HCT116 (cell line): ENCODE data around the gene CFAP119. TPM values are rescaled to one million over a fixed set of nuclear protein-coding genes. Genes with fewer than 3 reads are reported as not detected.

ENCODE experiments used
- ATAC-seq: fragments of 200-7000 bp; cut with Tn5 transposase; 2 replicates; pipeline ENCODE4 v1.9.1; 2020; ENCODE audit warnings: mild to moderate bottlenecking, moderate library complexity
- BruUV-seq: library from RNA; stranded (reverse); fragments of 400-500 nt; replicated peaks from 2 replicates; lab custom pipeline; 2021; lab: Mats Ljungman, UMichigan
- CTCF ChIA-PET: fragments of 300-600 bp; sonication (Branson Sonifier 250); formaldehyde crosslinking; loops from one replicate; lab custom pipeline; 2021; ENCODE audit warnings: antibody characterized with exemption; lab: Charles Lee
- POLR2A ChIA-PET: fragments of 300-600, 350-600 bp; sonication (Branson Sonifier 250); formaldehyde crosslinking; loops from one replicate; lab custom pipeline; 2021; ENCODE audit warnings: antibody characterized with exemption; lab: Charles Lee
- RAD21 ChIA-PET, 2 experiments: fragments of 300-600 bp; sonication (Branson Sonifier 250); formaldehyde crosslinking; loops; one replicate each; lab custom pipeline; 2023; ENCODE audit warnings: low total read pairs in 2 of 2; ENCODE audit not compliant: uncharacterized antibody in 2 of 2, unreplicated experiment in 2 of 2, low non-redundant PET in 1 of 2; lab: Charles Lee
- DNase-seq: peaks from one replicate; pipeline ENCODE4 v3.0.0-alpha.2; 2010; ENCODE audit warnings: low read depth, low spot score
- H2AFZ ChIP-seq: fragments of 200-600 bp; shearing (Covaris generic), sonication (generic); 2 replicates; pipeline ENCODE4 v1.6.1; 2017; ENCODE audit warnings: low read depth, mixed run types, mixed read lengths, antibody characterized with exemption, low read length; ENCODE audit not compliant: poor library complexity, severe bottlenecking
- H3K27ac ChIP-seq: 2 replicates; pipeline ENCODE4 v1.5.1; 2012; ENCODE audit warnings: low read depth, low read length
- H3K27me3 ChIP-seq: fragments of 200-600 bp; sonication (generic); 2 replicates; pipeline ENCODE4 v1.6.1; 2016; ENCODE audit warnings: mixed run types, low read length, mixed read lengths; ENCODE audit not compliant: insufficient read depth
- H3K36me3 ChIP-seq, 2 experiments: fragments of 200-500 bp in 1 of 2; fragments of 200-600 bp in 1 of 2; sonication (Bioruptor generic) in 1 of 2; sonication (generic) in 1 of 2; 2 replicates each; pipeline versions ENCODE4 v1.5.1 to v1.6.1; 2014 to 2016; ENCODE audit warnings: low read length in 2 of 2, inconsistent platforms in 1 of 2, mixed read lengths in 1 of 2, mixed run types in 1 of 2; ENCODE audit not compliant: insufficient read depth in 2 of 2, control insufficient read depth in 1 of 2
- H3K4me1 ChIP-seq, 2 experiments: fragments of 200-600 bp in 1 of 2; sonication (generic) in 1 of 2; 2 replicates each; pipeline versions ENCODE4 v1.5.1 to v1.6.1; 2012 to 2017; ENCODE audit warnings: low read length in 2 of 2, inconsistent platforms in 1 of 2, mild to moderate bottlenecking in 1 of 2, mixed read lengths in 1 of 2, mixed run types in 1 of 2, moderate library complexity in 1 of 2; ENCODE audit not compliant: insufficient read depth in 2 of 2, control insufficient read depth in 1 of 2
- H3K4me2 ChIP-seq: fragments of 200-600 bp; sonication (generic); 2 replicates; pipeline ENCODE4 v1.6.1; 2017; ENCODE audit warnings: mixed run types, low read length, mixed read lengths
- H3K4me3 ChIP-seq, 2 experiments: fragments of 200-600 bp in 1 of 2; sonication (generic) in 1 of 2; replicated peaks in 1 of 2; 2 replicates each; pipeline ENCODE4 v1.5.1; 2011 to 2016; ENCODE audit warnings: low read length in 2 of 2, control low read depth in 1 of 2, low read depth in 1 of 2, mild to moderate bottlenecking in 1 of 2, mixed read lengths in 1 of 2, mixed run types in 1 of 2
- H3K79me2 ChIP-seq: fragments of 200-600 bp; sonication (generic); 2 replicates; pipeline ENCODE4 v1.6.1; 2017; ENCODE audit warnings: mild to moderate bottlenecking, mixed run types, low read length, moderate library complexity, mixed read lengths; ENCODE audit not compliant: insufficient read depth
- H3K9ac ChIP-seq: fragments of 200-600 bp; sonication (generic); 2 replicates; pipeline ENCODE4 v1.6.1; 2016; ENCODE audit warnings: low read length, mixed read lengths
- H3K9me2 ChIP-seq: fragments of 200-600 bp; sonication (generic), shearing (Covaris generic); 2 replicates; pipeline ENCODE4 v1.6.1; 2017; ENCODE audit warnings: mixed run types, mild to moderate bottlenecking, moderate library complexity; ENCODE audit not compliant: insufficient read depth
- H3K9me3 ChIP-seq, 2 experiments: fragments of 200-500 bp in 1 of 2; fragments of 200-600 bp in 1 of 2; sonication (Bioruptor generic) in 1 of 2; sonication (generic) in 1 of 2; 2 replicates each; pipeline ENCODE4 v1.6.1; 2014 to 2017; ENCODE audit warnings: low read length in 2 of 2, mixed read lengths in 2 of 2, inconsistent platforms in 1 of 2, low read depth in 1 of 2, mild to moderate bottlenecking in 1 of 2, mixed run types in 1 of 2, moderate library complexity in 1 of 2; ENCODE audit not compliant: control insufficient read depth in 1 of 2, insufficient read depth in 1 of 2
- H4K20me1 ChIP-seq: fragments of 200-600 bp; sonication (generic), shearing (Covaris generic); 2 replicates; pipeline ENCODE4 v1.6.1; 2017; ENCODE audit warnings: mixed run types, mild to moderate bottlenecking, moderate library complexity; ENCODE audit not compliant: insufficient read depth
- CBX3 ChIP-seq: IDR thresholded peaks from 2 replicates; pipeline ENCODE4 v1.6.1; 2012; ENCODE audit warnings: low read depth
- CEBPB ChIP-seq: IDR thresholded peaks from 2 replicates; pipeline ENCODE4 v1.6.1; 2012; ENCODE audit warnings: low read depth
- EGR1 ChIP-seq: IDR thresholded peaks from 2 replicates; pipeline ENCODE4 v1.6.1; 2012; ENCODE audit warnings: low read depth
- ELF1 ChIP-seq: IDR thresholded peaks from 2 replicates; pipeline ENCODE4 v1.6.1; 2012; ENCODE audit warnings: low read depth, borderline replicate concordance
- EZH2 ChIP-seq: fragments of 200-600 bp; sonication (generic); IDR thresholded peaks from 2 replicates; pipeline ENCODE4 v1.6.1; 2017; ENCODE audit warnings: antibody characterized with exemption, mixed run types
- EZH2phosphoT487 ChIP-seq: fragments of 200-600 bp; IDR thresholded peaks from 2 replicates; pipeline ENCODE4 v1.6.1; 2018; ENCODE audit warnings: antibody characterized with exemption, borderline replicate concordance
- FOSL1 ChIP-seq: IDR thresholded peaks from 2 replicates; pipeline ENCODE4 v1.6.1; 2012; ENCODE audit warnings: low read depth
- POLR2A ChIP-seq: IDR thresholded peaks from 2 replicates; pipeline ENCODE4 v1.7.0; 2011; ENCODE audit warnings: borderline replicate concordance; ENCODE audit not compliant: insufficient read depth, insufficient read length; ENCODE audit errors: extremely low read depth
- POLR2AphosphoS5 ChIP-seq: IDR thresholded peaks from 2 replicates; pipeline ENCODE4 v1.6.1; 2011; ENCODE audit warnings: mild to moderate bottlenecking, low read depth, low read length, moderate library complexity
- RAD21 ChIP-seq: IDR thresholded peaks from 2 replicates; pipeline ENCODE4 v1.6.1; 2012; ENCODE audit warnings: low read depth, mild to moderate bottlenecking
- SP1 ChIP-seq: IDR thresholded peaks from 2 replicates; pipeline ENCODE4 v1.6.1; 2012; ENCODE audit warnings: low read depth
- SRF ChIP-seq: IDR thresholded peaks from 2 replicates; pipeline ENCODE4 v1.6.1; 2012; ENCODE audit warnings: low read depth
- TCF7L2 ChIP-seq: IDR thresholded peaks from 2 replicates; pipeline ENCODE4 v1.7.0; 2011; ENCODE audit warnings: borderline replicate concordance, inconsistent platforms; ENCODE audit not compliant: insufficient read depth, insufficient read length; ENCODE audit errors: extremely low read depth
- intact Hi-C: fragments of 100-400 bp; cut with micrococcal nuclease; formaldehyde crosslinking; loops from 2 replicates; pipeline ENCODE4 v1.10.0; 2022
- total RNA-seq: library from RNA; stranded (reverse); gene quantifications from one replicate; pipeline ENCODE4 v1.2.1, GENCODE V29; 2021; ENCODE audit not compliant: unreplicated experiment
- TF ChIP-seq, protein P1 (sequence below), 3 experiments: fragments of 200-600 bp in 1 of 3; sonication (generic) in 1 of 3; IDR thresholded peaks in 2 of 3; conservative IDR thresholded peaks in 1 of 3; 2 replicates each; pipeline ENCODE4 v1.5.1; 2012 to 2017; ENCODE audit warnings: low read depth in 2 of 3, low read length in 2 of 3, antibody characterized with exemption in 1 of 3, borderline replicate concordance in 1 of 3, control low read depth in 1 of 3, mild to moderate bottlenecking in 1 of 3, mixed read lengths in 1 of 3, mixed run types in 1 of 3, moderate library complexity in 1 of 3; ENCODE audit not compliant: insufficient read depth in 1 of 3
- TF ChIP-seq, protein P2 (sequence below): IDR thresholded peaks from 2 replicates; pipeline ENCODE4 v1.6.1; 2012
- TF ChIP-seq, protein P3 (sequence below): IDR thresholded peaks from 2 replicates; pipeline ENCODE4 v1.6.1; 2011; ENCODE audit warnings: mild to moderate bottlenecking, low read length, moderate library complexity; ENCODE audit not compliant: insufficient replicate concordance; ENCODE audit errors: extremely low read depth
- TF ChIP-seq, protein P4 (sequence below): IDR thresholded peaks from 2 replicates; pipeline ENCODE4 v1.6.1; 2012

CFAP119 gene
- total RNA-seq, 1 experiment from 2014 or later: 12.6 TPM

DNA sequence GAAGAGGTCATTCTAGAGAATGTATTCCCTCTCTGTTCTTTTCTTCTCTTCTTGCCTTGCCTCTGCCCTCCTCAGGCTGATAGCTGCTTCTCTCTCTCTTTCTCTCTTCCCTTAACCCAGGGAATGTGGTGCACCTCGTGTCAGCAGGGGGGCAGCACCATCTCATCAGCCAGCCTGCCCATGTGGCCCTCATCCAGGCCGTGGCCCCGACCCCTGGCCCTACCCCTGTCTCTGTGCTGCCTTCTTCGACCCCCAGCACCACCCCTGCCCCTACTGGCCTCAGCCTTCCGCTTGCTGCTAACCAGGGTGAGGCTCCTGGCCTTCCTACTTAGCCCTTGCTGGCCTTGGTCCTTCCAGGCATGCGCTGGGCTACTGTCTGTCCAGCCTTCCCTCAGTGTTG, 39.4 kb downstream of the CFAP119 start:
- Histone ChIP-seq H4K20me1 (no peaks in the 10 kb centered on the region), H3K9ac (no peak overlapping the region), H3K27ac (no peak overlapping the region), H3K36me3 (peaks cover 75 to 77% of the 10 kb centered on the region in 2 experiments), H3K4me1 (no peaks in the 10 kb centered on the region), H3K79me2 (peaks cover 69% of the 10 kb centered on the region), H3K4me3 (no peak overlapping the region), H3K9me2 (no peaks in the 10 kb centered on the region), H2AFZ (no peak overlapping the region), H3K4me2 (no peak overlapping the region), H3K9me3 (no peaks in the 10 kb centered on the region), H3K27me3 (no peaks in the 10 kb centered on the region)
- ChIA-PET RAD21 (no interaction called here), POLR2A (no interaction called here), CTCF (no interaction called here)
- peak; percentile 39; the same call in 1 of the 2 replicates for ATAC-seq
- DNase-seq: no peak
- TF ChIP-seq, protein P1, sequence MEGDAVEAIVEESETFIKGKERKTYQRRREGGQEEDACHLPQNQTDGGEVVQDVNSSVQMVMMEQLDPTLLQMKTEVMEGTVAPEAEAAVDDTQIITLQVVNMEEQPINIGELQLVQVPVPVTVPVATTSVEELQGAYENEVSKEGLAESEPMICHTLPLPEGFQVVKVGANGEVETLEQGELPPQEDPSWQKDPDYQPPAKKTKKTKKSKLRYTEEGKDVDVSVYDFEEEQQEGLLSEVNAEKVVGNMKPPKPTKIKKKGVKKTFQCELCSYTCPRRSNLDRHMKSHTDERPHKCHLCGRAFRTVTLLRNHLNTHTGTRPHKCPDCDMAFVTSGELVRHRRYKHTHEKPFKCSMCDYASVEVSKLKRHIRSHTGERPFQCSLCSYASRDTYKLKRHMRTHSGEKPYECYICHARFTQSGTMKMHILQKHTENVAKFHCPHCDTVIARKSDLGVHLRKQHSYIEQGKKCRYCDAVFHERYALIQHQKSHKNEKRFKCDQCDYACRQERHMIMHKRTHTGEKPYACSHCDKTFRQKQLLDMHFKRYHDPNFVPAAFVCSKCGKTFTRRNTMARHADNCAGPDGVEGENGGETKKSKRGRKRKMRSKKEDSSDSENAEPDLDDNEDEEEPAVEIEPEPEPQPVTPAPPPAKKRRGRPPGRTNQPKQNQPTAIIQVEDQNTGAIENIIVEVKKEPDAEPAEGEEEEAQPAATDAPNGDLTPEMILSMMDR (IDR thresholded peaks at IDR 0.05 in 2 of 3, conservative IDR thresholded peaks at IDR 0.05 in 1 of 3; ENCODE audit: borderline replicate concordance in 1 of 3, insufficient read depth in 1 of 3, low read depth in 2 of 3, low read length in 2 of 3): peak in 1 of 3 experiments; percentile 32; a peak in 3 of 6 replicates
- peak; percentile 55 for TF ChIP-seq RAD21
- no peak for TF ChIP-seq SP1
- TF ChIP-seq, protein P2, sequence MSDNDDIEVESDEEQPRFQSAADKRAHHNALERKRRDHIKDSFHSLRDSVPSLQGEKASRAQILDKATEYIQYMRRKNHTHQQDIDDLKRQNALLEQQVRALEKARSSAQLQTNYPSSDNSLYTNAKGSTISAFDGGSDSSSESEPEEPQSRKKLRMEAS: 0 out of 2 replicates have a peak, but pooled peaks have one; percentile 8
- intact Hi-C loops: no loop called here
- BruUV-seq: no TSS peak

DNA sequence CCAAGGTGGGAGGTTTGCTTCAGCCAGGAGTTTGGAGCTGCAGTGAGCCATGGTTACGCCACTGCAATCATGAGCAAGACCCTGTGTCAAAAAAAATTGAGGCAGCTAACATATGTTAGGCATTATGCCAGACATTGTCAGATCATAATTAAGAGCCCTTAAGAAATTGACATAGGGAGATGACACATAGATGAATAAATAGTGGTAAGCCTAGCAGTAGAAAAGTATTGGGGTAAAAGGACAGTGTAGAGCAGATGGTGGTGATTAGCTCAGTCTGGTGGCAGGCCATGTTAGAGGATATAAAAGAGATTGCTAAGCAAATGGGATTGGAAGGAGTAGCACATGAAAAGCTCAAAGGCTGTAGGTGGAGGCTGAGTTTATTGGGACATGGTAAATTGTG, 40.3 kb downstream of the CFAP119 start:
- Histone ChIP-seq H3K9ac (no peak overlapping the region), H3K79me2 (peaks cover 72% of the 10 kb centered on the region), H3K9me3 (no peaks in the 10 kb centered on the region), H3K27me3 (no peaks in the 10 kb centered on the region), H3K4me1 (no peaks in the 10 kb centered on the region), H3K36me3 (peaks cover 83 to 86% of the 10 kb centered on the region in 2 experiments), H3K27ac (no peak overlapping the region), H2AFZ (no peak overlapping the region), H3K4me2 (no peak overlapping the region), H3K9me2 (no peaks in the 10 kb centered on the region), H4K20me1 (no peaks in the 10 kb centered on the region), H3K4me3 (no peak overlapping the region)
- RAD21 ChIA-PET: no interaction called here
- no peak for DNase-seq
- intact Hi-C loops: no loop called here
- POLR2A ChIA-PET: no interaction called here
- BruUV-seq: no TSS peak
- no peak for ATAC-seq
- CTCF ChIA-PET: no interaction called here
- TF ChIP-seq, protein P3, sequence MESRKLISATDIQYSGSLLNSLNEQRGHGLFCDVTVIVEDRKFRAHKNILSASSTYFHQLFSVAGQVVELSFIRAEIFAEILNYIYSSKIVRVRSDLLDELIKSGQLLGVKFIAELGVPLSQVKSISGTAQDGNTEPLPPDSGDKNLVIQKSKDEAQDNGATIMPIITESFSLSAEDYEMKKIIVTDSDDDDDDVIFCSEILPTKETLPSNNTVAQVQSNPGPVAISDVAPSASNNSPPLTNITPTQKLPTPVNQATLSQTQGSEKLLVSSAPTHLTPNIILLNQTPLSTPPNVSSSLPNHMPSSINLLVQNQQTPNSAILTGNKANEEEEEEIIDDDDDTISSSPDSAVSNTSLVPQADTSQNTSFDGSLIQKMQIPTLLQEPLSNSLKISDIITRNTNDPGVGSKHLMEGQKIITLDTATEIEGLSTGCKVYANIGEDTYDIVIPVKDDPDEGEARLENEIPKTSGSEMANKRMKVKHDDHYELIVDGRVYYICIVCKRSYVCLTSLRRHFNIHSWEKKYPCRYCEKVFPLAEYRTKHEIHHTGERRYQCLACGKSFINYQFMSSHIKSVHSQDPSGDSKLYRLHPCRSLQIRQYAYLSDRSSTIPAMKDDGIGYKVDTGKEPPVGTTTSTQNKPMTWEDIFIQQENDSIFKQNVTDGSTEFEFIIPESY: no peak
- TF ChIP-seq ELF1 (no peak), SRF (no peak), EGR1 (no peak), POLR2AphosphoS5 (no peak), POLR2A (no peak), CEBPB (no peak), EZH2 (no peak), FOSL1 (no peak), RAD21 (no peak), CBX3 (no peak), TCF7L2 (no peak), EZH2phosphoT487 (no peak)
- TF ChIP-seq, protein P4, sequence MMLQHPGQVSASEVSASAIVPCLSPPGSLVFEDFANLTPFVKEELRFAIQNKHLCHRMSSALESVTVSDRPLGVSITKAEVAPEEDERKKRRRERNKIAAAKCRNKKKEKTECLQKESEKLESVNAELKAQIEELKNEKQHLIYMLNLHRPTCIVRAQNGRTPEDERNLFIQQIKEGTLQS: no peak
